HAP-1 (cell line): ENCODE measurements around the gene ANKS1A.
"Not testable (repeated sequence)": the region's sequence is repeated elsewhere in the genome, so short reads cannot be mapped to it uniquely, and the experiment has no call there.

Experiments used
- DNase-seq, 2 experiments: peaks; one replicate each; pipeline ENCODE4 v3.0.0-alpha.2; 2016 to 2020; ENCODE audit warnings: low spot score in 2 of 2
- H3K27me3 ChIP-seq: fragments of 250-450 bp; sonication (Bioruptor Pico); 2 replicates; pipeline ENCODE4 v1.5.1; 2020; ENCODE audit warnings: low read depth, mild to moderate bottlenecking, moderate library complexity
- H3K36me3 ChIP-seq: fragments of 250-450 bp; sonication (Bioruptor Pico); replicated peaks from 2 replicates; pipeline ENCODE4 v1.5.1; 2020; ENCODE audit warnings: mild to moderate bottlenecking
- H3K4me1 ChIP-seq: fragments of 250-450 bp; sonication (Bioruptor Pico); 2 replicates; pipeline ENCODE4 v1.5.1; 2020; ENCODE audit warnings: mild to moderate bottlenecking
- H3K4me3 ChIP-seq: fragments of 250-450 bp; sonication (Bioruptor Pico); 2 replicates; pipeline ENCODE4 v1.5.1; 2020; ENCODE audit warnings: mild to moderate bottlenecking, moderate library complexity
- H3K9me3 ChIP-seq: fragments of 250-450 bp; sonication (Bioruptor Pico); 2 replicates; pipeline ENCODE4 v1.5.1; 2020; ENCODE audit warnings: mild to moderate bottlenecking, moderate library complexity
- in situ Hi-C: fragments of 300-500 bp; cut with MboI; formaldehyde crosslinking; loops from 3 replicates; pipeline ENCODE4 v1.14.3; 2020; ENCODE audit warnings: low sequenced_read_pairs, inconsistent platforms, mixed read lengths

The ANKS1A gene

DNA sequence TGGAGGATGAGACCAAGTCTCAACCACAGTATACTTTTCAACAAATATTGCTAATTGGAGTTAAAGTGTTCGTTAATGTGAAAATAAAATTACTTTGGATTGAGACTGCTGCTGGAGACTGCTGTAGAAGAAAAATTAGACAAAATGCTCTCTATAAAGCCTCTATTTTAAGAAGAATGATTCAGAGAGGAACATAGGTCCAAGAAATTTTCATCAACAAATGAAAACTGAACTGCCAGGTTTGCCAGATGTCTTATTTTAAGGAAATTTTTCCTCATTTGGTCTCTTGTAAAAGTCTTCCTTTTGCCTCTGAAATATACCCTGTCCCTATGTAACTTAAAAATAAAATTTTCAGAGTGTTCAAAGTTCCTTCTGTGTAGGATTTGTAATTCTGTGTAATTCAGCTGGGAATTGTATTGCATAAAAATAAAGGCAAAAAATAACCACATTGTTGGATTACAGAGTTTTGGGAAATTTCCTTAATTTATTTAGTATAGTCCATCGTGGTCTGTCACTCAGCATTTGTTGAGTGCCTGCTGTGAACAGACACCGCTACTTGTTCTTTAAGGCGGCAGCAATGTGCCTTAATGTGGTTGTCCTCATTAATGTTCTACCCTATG, 27.4 kb downstream of the ANKS1A start:
- Histone ChIP-seq H3K36me3 (no peaks in the 10 kb centered on the region), H3K27me3 (no peaks in the 10 kb centered on the region), H3K4me3 (no peak overlapping the region), H3K9me3 (no peaks in the 10 kb centered on the region), H3K4me1 (peaks cover 5% of the 10 kb centered on the region)
- in situ Hi-C loops: no loop called here
- no peak for DNase-seq

DNA sequence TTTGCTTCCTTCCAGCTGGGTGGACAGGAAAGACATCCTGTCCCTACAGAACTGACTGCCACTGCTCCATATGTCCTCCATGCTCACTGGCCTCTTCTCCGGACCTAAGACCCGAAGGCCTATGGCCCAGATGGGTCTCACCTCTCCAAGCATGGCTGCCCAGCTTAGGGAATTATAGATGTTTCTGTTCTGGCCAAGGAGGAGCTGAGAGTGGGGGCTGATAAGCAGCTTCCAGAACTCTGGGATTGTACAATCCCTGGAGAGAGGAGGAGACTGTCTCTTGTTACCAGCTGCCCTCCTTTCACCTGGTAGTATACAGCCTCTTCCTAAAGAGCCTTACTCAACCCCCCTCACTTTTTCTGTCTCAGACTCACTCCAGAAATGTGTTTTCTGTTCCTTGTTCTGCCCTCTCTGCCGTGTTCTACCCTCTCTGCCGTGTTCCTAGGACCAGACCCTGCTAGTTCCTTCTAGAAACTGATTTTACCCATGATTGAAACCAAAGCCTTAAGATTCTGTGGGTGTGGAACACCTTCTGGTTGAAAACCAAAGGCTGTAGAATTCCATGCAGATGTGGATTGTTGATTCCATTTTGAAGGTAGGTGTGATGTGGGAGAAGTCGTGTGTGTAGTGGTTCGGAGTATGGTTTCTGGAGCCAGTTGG, 28.7 kb downstream of the ANKS1A start:
- H3K4me3 ChIP-seq: no peak overlapping the region
- in situ Hi-C loops: no loop called here
- H3K9me3 ChIP-seq: no peaks in the 10 kb centered on the region
- H3K27me3 ChIP-seq: no peaks in the 10 kb centered on the region
- DNase-seq: no peak
- no peaks in the 10 kb centered on the region for H3K36me3 ChIP-seq
- H3K4me1 ChIP-seq: peaks cover 5% of the 10 kb centered on the region

DNA sequence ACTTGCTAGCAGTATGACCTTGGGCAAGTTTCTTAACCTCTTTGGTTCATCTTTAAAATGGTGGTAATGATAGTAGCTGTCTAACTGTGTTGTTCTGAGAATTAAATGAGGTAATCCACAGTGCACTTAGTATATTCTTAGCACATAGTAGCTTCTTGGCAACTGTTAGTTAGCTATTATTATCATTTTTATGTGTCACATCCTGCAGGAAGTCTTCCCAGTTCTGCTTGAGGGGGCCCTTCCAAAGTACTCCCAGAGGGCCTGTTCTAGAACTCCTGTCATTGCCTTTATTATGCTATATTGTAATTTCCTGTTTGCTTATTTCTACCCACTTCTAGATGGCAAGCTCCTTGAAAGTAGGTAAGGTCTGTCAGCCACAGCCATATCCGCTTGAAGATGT, 30.6 kb downstream of the ANKS1A start:
- Histone ChIP-seq H3K27me3 (no peaks in the 10 kb centered on the region), H3K4me3 (no peak overlapping the region), H3K9me3 (no peaks in the 10 kb centered on the region), H3K36me3 (no peaks in the 10 kb centered on the region), H3K4me1 (peaks cover 5% of the 10 kb centered on the region)
- no peak for DNase-seq
- in situ Hi-C loops: no loop called here

DNA sequence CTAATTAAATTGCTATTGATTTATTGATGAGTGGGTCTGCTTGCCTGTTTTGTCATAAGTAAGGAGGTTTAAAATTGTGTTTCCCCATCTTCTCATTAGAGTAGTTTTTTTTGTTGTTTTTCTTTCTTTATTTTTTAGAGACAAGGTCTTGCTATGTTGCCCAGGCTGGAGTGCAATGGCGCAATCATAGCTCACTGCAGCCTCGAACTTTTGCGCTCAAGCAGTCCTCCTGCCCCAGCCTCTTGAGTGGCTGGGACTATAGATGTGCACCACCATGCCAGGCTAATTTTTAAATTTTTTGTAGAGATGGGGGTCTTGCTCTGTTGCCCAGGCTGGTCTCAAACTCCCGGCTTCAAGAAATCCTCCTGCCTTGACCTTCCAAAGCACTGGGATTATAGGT, 31.0 kb downstream of the ANKS1A start:
- Histone ChIP-seq H3K4me1 (peaks cover 5% of the 10 kb centered on the region), H3K9me3 (no peaks in the 10 kb centered on the region), H3K4me3 (no peak overlapping the region), H3K36me3 (no peaks in the 10 kb centered on the region), H3K27me3 (no peaks in the 10 kb centered on the region)
- DNase-seq: no peak
- in situ Hi-C loops: no loop called here

DNA sequence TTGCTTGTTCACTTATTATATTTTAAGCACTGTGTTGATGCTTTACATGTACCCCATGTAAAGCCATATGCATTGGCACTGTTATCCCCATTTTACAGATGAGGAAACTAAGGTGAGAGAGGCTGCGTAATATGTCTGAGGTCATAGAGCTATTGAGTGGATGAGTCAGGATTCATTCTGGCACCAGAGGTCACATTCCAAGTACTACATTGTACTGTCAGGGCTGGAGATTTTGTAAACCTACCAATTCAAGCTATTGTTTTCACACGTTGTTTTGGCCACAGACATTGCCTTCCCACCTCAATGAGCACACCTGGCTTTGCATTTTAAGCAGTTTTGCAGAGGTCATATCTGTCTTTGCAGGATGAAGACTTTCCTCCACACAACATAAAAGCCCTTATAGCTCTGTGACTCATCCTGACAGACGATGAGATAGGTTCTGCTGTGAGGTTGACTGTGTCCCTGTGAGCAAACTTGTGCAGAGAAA, 33.2 kb downstream of the ANKS1A start:
- H3K27me3 ChIP-seq: no peaks in the 10 kb centered on the region
- in situ Hi-C loops: no loop called here
- H3K4me3 ChIP-seq: no peak overlapping the region
- H3K4me1 ChIP-seq: peaks cover 5% of the 10 kb centered on the region
- DNase-seq: no peak
- no peaks in the 10 kb centered on the region for H3K36me3 ChIP-seq
- no peaks in the 10 kb centered on the region for H3K9me3 ChIP-seq

DNA sequence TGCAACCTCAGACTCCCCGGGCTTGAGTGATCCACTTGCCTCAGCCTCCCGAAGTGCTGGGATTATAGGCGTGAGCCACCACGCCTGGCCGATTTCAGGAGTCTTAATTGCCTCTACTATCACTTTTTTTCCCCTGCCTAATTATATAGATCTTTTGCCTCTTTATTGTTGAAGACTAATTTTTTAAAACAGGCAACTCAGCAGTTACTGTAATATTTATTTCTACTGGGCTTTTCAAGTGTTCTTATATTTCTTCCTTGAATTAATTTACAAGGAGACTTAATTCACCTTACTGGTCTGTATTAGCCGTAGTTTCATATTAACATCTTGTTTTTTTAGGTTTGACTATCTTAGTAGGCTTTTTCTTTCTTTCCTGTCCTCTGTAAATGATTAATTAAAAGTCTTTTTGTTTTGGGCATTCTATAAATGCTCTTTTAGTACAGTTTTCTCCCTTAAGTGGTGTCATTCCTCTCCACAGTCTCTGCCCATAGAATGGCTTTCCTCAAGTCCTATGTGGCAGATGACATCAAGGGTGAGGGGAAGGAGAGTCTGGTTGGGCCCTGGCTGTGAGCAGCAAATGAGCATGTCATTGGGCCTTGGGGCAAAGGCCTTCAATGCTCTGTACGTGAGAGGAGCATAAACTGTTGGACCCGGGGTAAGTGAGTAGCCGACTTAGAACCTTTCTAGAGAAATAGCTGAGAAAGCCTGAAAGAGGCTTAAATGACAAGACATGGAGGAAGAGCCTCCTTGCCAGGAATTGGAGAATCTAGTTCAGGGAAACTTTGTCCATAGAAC, 36.0 kb downstream of the ANKS1A start:
- no peaks in the 10 kb centered on the region for H3K27me3 ChIP-seq
- in situ Hi-C loops: no loop called here
- no peak for DNase-seq
- H3K9me3 ChIP-seq: no peaks in the 10 kb centered on the region
- H3K4me1 ChIP-seq: peaks cover 11% of the 10 kb centered on the region
- H3K4me3 ChIP-seq: no peak overlapping the region
- no peaks in the 10 kb centered on the region for H3K36me3 ChIP-seq

DNA sequence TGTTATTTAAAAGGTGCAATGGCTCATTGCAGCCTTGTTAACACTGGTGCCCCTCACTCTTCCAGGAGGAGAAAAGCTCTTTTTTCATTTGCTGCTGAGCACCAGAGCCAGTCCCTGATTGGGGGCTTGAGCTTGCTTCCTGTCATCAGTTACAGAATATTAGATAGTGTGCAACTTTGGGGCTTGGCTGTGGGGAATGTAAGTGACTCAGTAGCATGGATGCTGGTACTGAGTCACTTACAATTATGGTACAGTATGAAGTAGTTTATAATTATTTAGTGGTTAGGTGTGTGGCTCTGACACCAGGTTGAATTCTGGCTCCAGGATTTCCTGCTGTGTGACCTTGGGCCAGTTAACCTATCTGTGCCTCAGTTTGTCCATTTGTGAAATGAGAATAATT, 37.6 kb downstream of the ANKS1A start:
- H3K4me3 ChIP-seq: no peak overlapping the region
- H3K4me1 ChIP-seq: peaks cover 6% of the 10 kb centered on the region
- in situ Hi-C loops: no loop called here
- no peaks in the 10 kb centered on the region for H3K27me3 ChIP-seq
- H3K9me3 ChIP-seq: no peaks in the 10 kb centered on the region
- no peaks in the 10 kb centered on the region for H3K36me3 ChIP-seq
- DNase-seq: no peak

DNA sequence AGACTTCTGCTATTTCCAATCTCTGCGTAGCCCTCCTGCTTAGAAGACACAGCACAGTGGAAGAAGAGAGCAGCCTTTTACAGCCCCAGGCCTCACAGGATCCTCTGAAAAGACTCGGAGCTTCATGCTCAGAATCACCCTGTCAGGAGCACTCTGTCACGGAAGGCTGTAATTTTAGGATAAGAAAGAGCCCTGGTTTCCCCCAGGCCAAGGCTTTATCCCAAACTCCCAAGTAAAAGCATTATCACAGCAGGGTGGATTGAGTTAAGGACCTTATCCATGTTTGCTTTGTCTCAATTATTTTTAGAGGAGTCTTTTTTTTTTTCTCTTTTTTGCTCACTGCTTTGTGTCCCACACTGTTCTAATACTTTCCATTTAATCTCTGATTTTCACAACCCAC, 39.2 kb downstream of the ANKS1A start:
- Histone ChIP-seq H3K4me3 (no peak overlapping the region), H3K4me1 (peaks cover 6% of the 10 kb centered on the region), H3K36me3 (no peaks in the 10 kb centered on the region), H3K27me3 (no peaks in the 10 kb centered on the region), H3K9me3 (no peaks in the 10 kb centered on the region)
- in situ Hi-C loops: no loop called here
- peak; percentile 40 to 60 for DNase-seq

DNA sequence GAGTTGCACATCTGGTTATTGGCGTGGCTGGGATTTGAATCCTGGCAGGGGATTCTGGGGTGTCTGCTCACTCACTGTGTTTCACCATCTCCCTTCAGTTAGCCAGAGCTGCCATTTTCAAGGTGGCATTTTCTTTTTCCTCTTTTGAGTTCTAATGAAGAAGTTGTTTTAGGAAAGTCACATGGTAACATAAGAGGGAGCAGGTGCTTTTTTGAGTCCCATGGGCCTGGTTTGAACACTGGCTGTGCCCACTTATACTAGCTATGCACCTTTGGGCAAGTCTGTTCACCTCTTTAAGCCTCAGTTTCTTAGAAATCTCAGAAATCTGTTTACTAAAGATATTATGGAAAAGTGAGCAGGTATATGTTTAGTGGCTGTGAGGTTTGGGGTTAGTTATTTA, 39.6 kb downstream of the ANKS1A start:
- no peaks in the 10 kb centered on the region for H3K27me3 ChIP-seq
- no peaks in the 10 kb centered on the region for H3K36me3 ChIP-seq
- DNase-seq: no peak
- in situ Hi-C loops: no loop called here
- H3K4me3 ChIP-seq: no peak overlapping the region
- H3K9me3 ChIP-seq: no peaks in the 10 kb centered on the region
- peaks cover 6% of the 10 kb centered on the region for H3K4me1 ChIP-seq

DNA sequence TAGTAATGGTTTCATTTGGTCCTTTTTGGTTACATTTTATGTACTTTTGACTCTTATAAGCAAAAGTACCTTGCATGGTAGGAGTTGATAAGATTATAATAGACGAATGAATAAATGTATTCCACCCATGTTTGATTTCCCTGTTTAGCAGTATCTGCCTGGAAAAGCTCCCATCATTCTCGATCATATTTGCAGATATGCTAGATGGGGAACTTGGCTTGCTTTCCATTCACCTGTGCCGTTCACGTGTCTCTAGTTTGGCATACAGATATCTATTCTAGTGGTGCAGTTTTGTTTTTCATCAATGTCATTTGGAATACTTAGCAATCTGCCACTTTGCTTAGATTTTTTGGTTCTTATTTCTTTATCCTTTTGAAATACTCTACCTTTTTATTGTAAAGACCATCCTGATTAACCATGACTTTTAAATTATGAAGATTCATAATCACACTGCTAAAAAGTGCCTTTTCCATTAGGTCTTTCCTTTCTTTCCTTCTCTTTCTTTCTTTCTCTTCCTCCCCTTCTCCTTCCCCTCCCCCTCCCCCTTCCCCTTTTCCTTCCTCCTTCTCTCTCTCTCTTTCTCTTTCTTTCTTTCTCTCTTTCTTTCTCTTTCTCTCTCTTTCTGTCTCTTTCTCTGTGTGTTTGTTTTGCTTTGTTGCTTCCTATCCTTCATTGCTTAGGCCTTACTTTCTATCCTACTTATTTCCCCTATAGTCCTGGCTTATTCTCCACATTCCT, 40.4 kb downstream of the ANKS1A start:
- in situ Hi-C loops: no loop called here
- peaks cover 6% of the 10 kb centered on the region for H3K4me1 ChIP-seq
- DNase-seq: no peak
- H3K9me3 ChIP-seq: no peaks in the 10 kb centered on the region
- H3K36me3 ChIP-seq: no peaks in the 10 kb centered on the region
- H3K4me3 ChIP-seq: no peak overlapping the region
- H3K27me3 ChIP-seq: no peaks in the 10 kb centered on the region

DNA sequence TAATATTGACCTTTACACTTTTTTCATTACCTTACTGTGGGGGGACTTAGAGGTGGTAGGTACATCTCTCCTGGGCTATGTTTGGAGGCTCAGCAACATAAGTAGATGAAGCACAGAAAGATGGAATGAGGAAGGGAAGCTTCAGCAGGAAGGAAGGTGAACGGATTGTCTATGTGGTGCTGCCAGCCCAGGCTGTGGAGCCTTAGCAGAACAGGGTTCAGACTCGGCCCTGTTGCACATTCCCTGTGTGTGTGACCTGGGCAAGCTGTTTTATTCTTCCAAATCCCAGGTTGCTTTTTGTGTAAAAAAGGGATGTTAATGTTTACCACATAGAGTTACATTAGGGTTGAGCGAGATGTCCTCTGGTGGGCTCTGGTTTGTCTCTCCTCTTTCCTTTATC, 41.2 kb downstream of the ANKS1A start:
- Histone ChIP-seq H3K4me1 (peaks cover 6% of the 10 kb centered on the region), H3K36me3 (no peaks in the 10 kb centered on the region)
- in situ Hi-C loops: no loop called here

DNA sequence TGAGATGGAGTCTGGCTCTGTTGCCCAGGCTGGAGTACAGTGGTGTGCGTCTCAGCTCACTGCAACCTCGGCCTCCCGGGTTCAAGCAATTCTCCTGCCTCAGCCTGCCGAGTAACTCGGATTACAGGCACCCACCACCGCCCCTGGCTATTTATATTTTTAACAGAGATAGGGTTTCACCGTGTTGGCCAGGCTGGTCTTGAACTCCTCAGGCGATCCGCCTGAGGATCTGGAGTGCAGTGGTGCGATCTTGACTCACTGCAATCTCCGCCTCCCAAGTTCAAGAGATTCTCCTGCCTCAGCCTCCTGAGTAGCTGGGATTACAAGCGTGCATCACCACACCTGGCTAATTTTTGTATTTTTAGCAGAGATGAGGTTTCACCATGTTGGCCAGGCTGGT, 43.1 kb downstream of the ANKS1A start:
- H3K4me3 ChIP-seq, H3K4me1 ChIP-seq, DNase-seq, H3K36me3 ChIP-seq, H3K9me3 ChIP-seq, in situ Hi-C loops, H3K27me3 ChIP-seq: not testable (repeated sequence)

More for the DNA sequence above, 41.2 kb downstream of the ANKS1A start:
- H3K4me3 ChIP-seq: no peak overlapping the region
- no peaks in the 10 kb centered on the region for H3K27me3 ChIP-seq
- H3K9me3 ChIP-seq: no peaks in the 10 kb centered on the region
- no peak for DNase-seq

DNA sequence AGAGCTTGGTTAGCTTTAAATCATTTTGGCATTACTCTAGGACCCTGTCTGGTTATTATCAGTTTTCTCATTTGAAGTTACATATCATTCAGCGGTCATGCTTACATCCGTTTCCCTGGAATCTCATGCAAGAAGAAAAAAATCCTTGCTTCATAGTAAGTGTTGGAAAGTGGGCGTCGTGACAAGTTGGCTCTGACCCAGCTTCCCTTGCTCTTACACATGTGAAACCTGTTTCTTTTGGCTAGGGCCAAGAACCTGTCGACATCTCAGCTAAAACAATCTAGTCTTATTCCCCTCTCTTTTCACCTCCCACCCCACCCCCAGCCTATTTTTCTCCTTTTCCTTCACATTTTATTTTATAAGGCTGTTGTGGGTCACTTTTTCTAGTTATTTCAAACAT, 45.5 kb downstream of the ANKS1A start:
- Histone ChIP-seq H3K9me3 (no peaks in the 10 kb centered on the region), H3K36me3 (no peaks in the 10 kb centered on the region), H3K27me3 (no peaks in the 10 kb centered on the region), H3K4me1 (no peaks in the 10 kb centered on the region), H3K4me3 (no peak overlapping the region)
- in situ Hi-C loops: no loop called here
- DNase-seq: no peak

DNA sequence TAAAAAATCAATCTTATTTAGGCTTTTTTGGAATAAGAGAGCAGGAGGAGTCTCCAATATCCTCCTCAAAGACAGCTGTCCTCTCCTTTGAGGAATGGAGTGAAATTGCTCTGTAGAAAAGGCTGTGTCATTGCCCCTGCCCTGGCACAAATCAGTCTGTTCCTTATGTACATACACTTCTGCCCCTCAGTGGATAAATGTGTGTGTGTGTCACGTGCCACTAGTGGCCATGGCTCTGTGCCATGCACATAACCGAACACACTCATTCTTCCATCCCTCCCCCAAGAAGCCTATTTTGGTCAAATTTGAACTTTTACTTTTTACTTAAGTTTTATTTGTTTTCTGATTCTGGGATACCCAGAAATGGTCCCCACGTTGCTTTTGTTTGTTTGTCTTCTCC, 49.2 kb downstream of the ANKS1A start:
- Histone ChIP-seq H3K9me3 (no peaks in the 10 kb centered on the region), H3K4me1 (no peaks in the 10 kb centered on the region), H3K27me3 (no peaks in the 10 kb centered on the region), H3K36me3 (no peaks in the 10 kb centered on the region), H3K4me3 (no peak overlapping the region)
- in situ Hi-C loops: no loop called here
- no peak for DNase-seq
